GM03348 (cell line): ENCODE results near the gene MAML1.
A peak's percentile ranks its signal among the peaks of the same experiment; 100 is the strongest.
"Not testable (repeated sequence)": the region's sequence is repeated elsewhere in the genome, so short reads cannot be mapped to it uniquely, and the experiment has no call there.

Experiments
- DNase-seq: peaks from one replicate; pipeline ENCODE4 v3.0.0; 2012; ENCODE audit warnings: low spot score

Gene MAML1

GRCh38 chr5:179769271-179769670 is 36.6 kb downstream of the MAML1 start:
- DNase-seq: no peak

GRCh38 chr5:179769796-179770195 is 37.2 kb downstream of the MAML1 start:
- DNase-seq: no peak

- no peak for DNase-seq
Measured at GRCh38 chr5:179771311-179771895, 38.8 kb downstream of the MAML1 start.

GRCh38 chr5:179772351-179772750 is 39.7 kb downstream of the MAML1 start:
- no peak for DNase-seq

- no peak for DNase-seq
Measured at GRCh38 chr5:179773686-179774040, 41.0 kb downstream of the MAML1 start.

GRCh38 chr5:179774442-179774841 is 41.8 kb downstream of the MAML1 start:
- DNase-seq: no peak

GRCh38 chr5:179776411-179776938 is 43.9 kb downstream of the MAML1 start:
- DNase-seq: no peak

GRCh38 chr5:179777456-179777855 is 44.8 kb downstream of the MAML1 start:
- no peak for DNase-seq

GRCh38 chr5:179777909-179778308 is 45.3 kb downstream of the MAML1 start:
- no peak for DNase-seq

- DNase-seq: no peak
Measured at GRCh38 chr5:179778591-179778990, 46.0 kb downstream of the MAML1 start.

- no peak for DNase-seq
Measured at GRCh38 chr5:179779826-179780225, 47.2 kb downstream of the MAML1 start.

- DNase-seq: no peak
Measured at GRCh38 chr5:179780362-179780761, 47.7 kb downstream of the MAML1 start.

GRCh38 chr5:179781846-179782245 is 49.2 kb downstream of the MAML1 start:
- no peak for DNase-seq

- DNase-seq: no peak
Measured at GRCh38 chr5:179783128-179783527, 50.5 kb downstream of the MAML1 start.

GRCh38 chr5:179786861-179787260 is 54.2 kb downstream of the MAML1 start:
- no peak for DNase-seq

GRCh38 chr5:179788193-179788854 is 55.7 kb downstream of the MAML1 start:
- DNase-seq: no peak

GRCh38 chr5:179789278-179789677 is 56.7 kb downstream of the MAML1 start:
- not testable (repeated sequence) for DNase-seq

- DNase-seq: no peak
Measured at GRCh38 chr5:179791881-179792611, 59.4 kb downstream of the MAML1 start.

- DNase-seq: no peak
Measured at GRCh38 chr5:179792612-179793467, 60.2 kb downstream of the MAML1 start.

- DNase-seq: peak; percentile 85
Measured at GRCh38 chr5:179793468-179794139, 61.0 kb downstream of the MAML1 start, which contains the start of gene LTC4S. TSS of gene LTC4S (plus strand) at chr5:179793986. CDS start at chr5:179794081, 95 bp downstream.

GRCh38 chr5:179794171-179794570 is 61.5 kb downstream of the MAML1 start:
- no peak for DNase-seq

GRCh38 chr5:179794575-179794974 is 62.0 kb downstream of the MAML1 start:
- no peak for DNase-seq
